Natural killer cell treated with Interleukin-12 subunit alpha and Interleukin-12 subunit beta and Interleukin-15 and Interleukin-18, amount 100 ng/mL, for 72 hours (primary cell): Measurements from ENCODE around the gene EMSY. TPM values are rescaled to one million over a fixed set of nuclear protein-coding genes. Genes with fewer than 3 reads are reported as not detected.

Experiments
- ATAC-seq, 2 donors: fragments of 150-1000 bp; cut with Tn5 transposase in 1 of 2; sonication (Bioruptor Pico), chemical (Tn5 transposase) in 1 of 2; 2 replicates each; pipeline ENCODE4 v1.10.0; 2021
- DNase-seq: peaks from one replicate; pipeline ENCODE4 v3.0.0; 2022; ENCODE audit warnings: low spot score
- H3K27ac Mint-ChIP-seq, 2 donors: 1 replicate in 1 of 2; 2 replicates in 1 of 2; pipeline ENCODE4 v1.8.0; 2022; ENCODE audit warnings: mixed read lengths in 2 of 2, mild to moderate bottlenecking in 1 of 2, moderate library complexity in 1 of 2
- H3K27me3 Mint-ChIP-seq, 2 donors: 1 replicate in 1 of 2; 2 replicates in 1 of 2; pipeline ENCODE4 v1.8.0; 2022; ENCODE audit warnings: mixed read lengths in 2 of 2
- H3K36me3 Mint-ChIP-seq: one replicate; pipeline ENCODE4 v1.8.0; 2022; ENCODE audit warnings: mixed read lengths
- H3K4me1 Mint-ChIP-seq, 2 donors: 1 replicate in 1 of 2; 2 replicates in 1 of 2; pipeline ENCODE4 v1.8.0; 2022; ENCODE audit warnings: low read depth in 2 of 2, mixed read lengths in 2 of 2, mild to moderate bottlenecking in 1 of 2
- H3K4me3 Mint-ChIP-seq: one replicate; pipeline ENCODE4 v1.8.0; 2022; ENCODE audit warnings: mixed read lengths
- H3K9me3 Mint-ChIP-seq: 2 replicates; pipeline ENCODE4 v1.8.0; 2022; ENCODE audit warnings: mixed read lengths
- total RNA-seq, 2 donors: library from RNA; stranded (reverse); gene quantifications; one replicate each; pipeline ENCODE4 v1.2.3, GENCODE V29; 2022

The EMSY gene
- total RNA-seq, 2 donors from 2014 or later = 31.1 to 45.7 TPM

DNA sequence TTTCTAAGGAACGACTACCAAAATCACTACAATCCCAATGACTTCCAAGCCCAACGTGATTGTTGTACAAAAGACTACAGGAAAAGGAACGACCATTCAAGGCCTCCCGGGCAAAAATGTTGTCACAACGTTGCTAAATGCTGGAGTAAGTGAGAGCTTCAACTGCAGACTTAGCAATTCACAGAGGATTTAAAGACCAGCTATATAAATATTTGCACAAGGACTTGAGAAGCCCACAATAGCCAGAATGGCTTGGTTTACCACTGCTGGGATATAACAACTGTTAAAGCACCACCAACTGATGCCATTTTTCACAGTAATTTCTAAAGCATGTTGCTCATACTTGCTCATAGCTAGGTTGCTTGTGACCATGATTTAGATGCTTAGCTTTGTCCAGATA is 78.3 kb downstream of the EMSY start:
- no peak for DNase-seq
- Mint-ChIP-seq H3K36me3 (peaks cover 15% of the 10 kb centered on the region), H3K27me3 (no peaks in the 10 kb centered on the region), H3K4me1 (peaks cover 0 to 4% of the 10 kb centered on the region in 2 donors), H3K4me3 (no peak overlapping the region), H3K27ac (no peak overlapping the region), H3K9me3 (no peaks in the 10 kb centered on the region)
- no peak for ATAC-seq

DNA sequence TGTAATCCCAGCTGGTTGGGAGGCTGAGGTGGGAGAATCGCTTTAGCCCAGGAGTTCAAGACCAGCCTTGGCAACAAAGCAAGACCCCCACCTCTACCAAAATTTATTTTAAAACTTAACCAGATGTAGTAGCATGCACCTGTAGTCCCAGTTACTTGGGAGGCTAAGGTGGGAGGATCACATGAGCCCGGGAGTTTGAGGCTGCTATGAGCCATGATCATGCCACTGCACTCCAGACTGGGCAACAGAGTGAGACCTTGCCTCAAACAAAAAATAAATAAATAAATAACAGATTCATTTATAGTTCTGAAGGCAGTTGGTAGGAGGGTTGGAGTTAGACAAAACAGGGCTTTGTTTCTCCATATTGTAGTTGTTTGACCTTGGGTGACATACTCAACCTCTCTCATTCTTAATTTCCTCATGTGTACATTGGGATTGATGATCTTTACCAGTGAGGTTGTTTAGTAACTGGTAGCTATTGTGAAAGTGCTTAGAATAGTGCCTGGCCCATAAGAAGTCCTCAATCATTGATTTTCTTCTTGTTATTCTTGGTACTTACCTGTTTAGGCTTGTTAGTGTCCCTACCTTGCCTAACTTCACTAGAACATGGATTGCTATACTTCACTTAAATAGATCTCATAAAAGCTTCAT is 79.1 kb downstream of the EMSY start:
- no peaks in the 10 kb centered on the region for H3K9me3 Mint-ChIP-seq
- H3K4me3 Mint-ChIP-seq = no peak overlapping the region
- H3K27me3 Mint-ChIP-seq = no peaks in the 10 kb centered on the region
- H3K27ac Mint-ChIP-seq = no peak overlapping the region
- DNase-seq = no peak
- peaks cover 0 to 4% of the 10 kb centered on the region in 2 donors for H3K4me1 Mint-ChIP-seq
- no peak for ATAC-seq
- H3K36me3 Mint-ChIP-seq = peaks cover 21% of the 10 kb centered on the region

DNA sequence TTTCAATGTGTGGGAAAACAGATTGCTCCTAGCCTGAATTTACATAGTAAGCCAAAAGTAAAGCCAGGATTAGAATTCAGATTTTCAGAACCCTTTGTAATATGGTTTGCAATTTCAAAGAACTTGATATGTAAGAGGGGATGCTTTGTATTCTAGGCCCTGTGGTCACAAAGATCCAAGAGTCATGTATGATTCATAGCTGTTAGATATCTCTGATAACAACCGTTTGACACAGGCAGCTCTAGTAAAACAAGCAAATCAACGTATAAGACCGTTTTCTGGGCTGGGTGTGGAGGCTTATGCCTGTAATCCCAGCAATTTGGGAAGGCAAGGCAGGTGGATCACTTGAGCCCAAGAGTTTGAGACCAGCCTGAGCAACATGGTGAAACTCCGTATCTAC is 79.6 kb downstream of the EMSY start:
- DNase-seq (no peak), ATAC-seq (no peak)
- no peaks in the 10 kb centered on the region for H3K27me3 Mint-ChIP-seq
- no peaks in the 10 kb centered on the region for H3K9me3 Mint-ChIP-seq
- H3K4me3 Mint-ChIP-seq = no peak overlapping the region
- H3K36me3 Mint-ChIP-seq = peaks cover 26% of the 10 kb centered on the region
- H3K4me1 Mint-ChIP-seq = peaks cover 0 to 4% of the 10 kb centered on the region in 2 donors
- H3K27ac Mint-ChIP-seq = no peak overlapping the region

DNA sequence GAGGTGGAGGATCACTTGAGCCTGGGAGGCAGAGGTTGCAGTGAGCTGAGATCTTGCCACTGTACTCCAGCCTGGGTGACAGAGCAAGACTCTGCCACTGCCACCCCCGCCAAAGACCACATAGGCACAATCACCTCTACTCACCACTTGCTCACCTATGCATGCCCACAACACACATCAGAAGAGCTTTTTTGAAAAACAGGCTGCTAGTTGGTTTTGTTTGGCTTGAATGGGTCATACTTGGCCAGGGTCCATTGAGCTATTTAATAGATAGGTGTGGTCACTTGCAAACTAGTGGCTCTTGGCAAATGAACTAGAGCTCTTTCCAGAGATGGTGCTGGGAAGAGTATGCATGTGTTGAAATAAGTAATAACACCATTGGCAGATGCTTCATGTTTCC is 80.1 kb downstream of the EMSY start:
- no peak for DNase-seq
- Mint-ChIP-seq H3K9me3 (no peaks in the 10 kb centered on the region), H3K27me3 (no peaks in the 10 kb centered on the region), H3K4me3 (no peak overlapping the region), H3K27ac (no peak overlapping the region), H3K4me1 (peaks cover 0 to 4% of the 10 kb centered on the region in 2 donors), H3K36me3 (peaks cover 31% of the 10 kb centered on the region)
- ATAC-seq = no peak

DNA sequence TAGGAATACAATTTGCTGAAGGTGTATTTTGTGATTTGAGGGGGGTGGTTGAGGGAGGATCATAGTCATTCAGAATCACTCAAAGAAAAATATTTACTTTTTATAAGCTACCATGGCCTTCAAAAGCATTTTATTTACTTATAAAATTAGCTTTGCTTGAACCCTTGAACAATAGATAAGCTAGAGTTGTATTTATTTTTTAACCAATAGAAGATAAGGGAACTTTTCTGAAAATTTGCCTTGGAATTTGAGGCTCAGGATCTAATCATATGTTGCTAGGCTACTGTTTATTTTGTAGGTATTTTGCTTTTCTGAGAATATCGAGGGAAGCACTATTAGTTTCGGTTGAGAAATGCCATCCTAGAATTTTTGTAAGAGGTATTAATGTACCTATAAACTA is 82.1 kb downstream of the EMSY start:
- Mint-ChIP-seq H3K36me3 (peaks cover 33% of the 10 kb centered on the region), H3K27me3 (no peaks in the 10 kb centered on the region), H3K4me3 (no peak overlapping the region), H3K4me1 (no peaks in the 10 kb centered on the region), H3K9me3 (no peaks in the 10 kb centered on the region), H3K27ac (no peak overlapping the region)
- DNase-seq (no peak), ATAC-seq (no peak)

DNA sequence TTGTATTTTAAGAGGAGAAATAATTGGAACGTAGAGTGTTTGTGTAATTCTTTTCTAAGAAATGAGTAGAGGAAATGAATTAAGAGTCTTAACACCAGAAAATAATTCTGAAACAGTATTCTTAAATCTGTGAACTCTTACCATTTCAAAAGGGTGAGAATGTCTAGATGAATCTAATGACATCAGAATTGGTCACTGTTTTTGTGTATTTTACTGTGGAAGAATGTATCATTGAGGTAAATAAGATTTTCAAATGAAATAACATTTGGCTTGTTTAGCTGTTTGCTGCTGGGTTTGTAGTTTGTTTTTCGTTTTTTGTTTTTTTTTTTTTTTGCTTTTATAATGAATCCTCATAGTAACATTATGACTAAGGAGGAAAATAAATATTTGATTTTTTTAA is 97.6 kb downstream of the EMSY start:
- no peak for ATAC-seq
- peaks cover 35% of the 10 kb centered on the region for H3K36me3 Mint-ChIP-seq
- no peaks in the 10 kb centered on the region for H3K27me3 Mint-ChIP-seq
- H3K4me1 Mint-ChIP-seq = peaks cover 0 to 4% of the 10 kb centered on the region in 2 donors
- H3K27ac Mint-ChIP-seq = peak overlapping the region in 1 of 2 donors; percentile 43
- no peak for DNase-seq
- H3K9me3 Mint-ChIP-seq = no peaks in the 10 kb centered on the region
- no peak overlapping the region for H3K4me3 Mint-ChIP-seq

DNA sequence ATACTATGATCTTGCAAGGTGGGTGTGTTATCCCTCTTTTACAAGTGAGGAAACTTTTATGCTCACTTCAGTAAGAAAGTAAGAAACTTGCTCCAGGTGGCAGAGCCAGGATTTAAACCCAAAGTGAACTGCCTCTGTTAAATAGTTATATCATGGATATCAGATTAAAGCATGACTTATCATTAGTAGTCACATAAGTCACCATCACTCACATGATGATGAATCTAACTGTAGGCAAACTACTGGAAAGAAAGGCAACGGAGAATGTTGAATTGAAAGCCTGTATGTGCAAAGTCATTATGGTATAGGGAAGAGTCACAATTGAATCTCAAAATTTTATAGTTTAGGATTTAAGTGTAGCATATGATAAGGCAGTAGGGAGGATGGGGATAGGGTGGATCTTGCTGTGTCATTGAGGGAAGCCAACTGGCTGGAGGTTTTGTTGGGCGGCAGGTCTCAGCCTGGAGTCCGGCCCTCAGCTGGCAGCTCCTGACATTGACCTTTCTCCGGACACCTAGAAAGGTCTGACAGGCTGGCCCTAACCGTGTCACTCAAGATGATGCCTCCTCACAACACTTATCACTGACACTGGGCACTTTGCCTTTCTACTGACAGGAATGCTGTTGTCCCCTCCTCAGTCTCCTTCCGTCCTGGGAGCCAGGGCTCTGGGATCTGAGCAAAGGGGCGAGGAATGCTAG is 98.3 kb downstream of the EMSY start:
- H3K27ac Mint-ChIP-seq = peak overlapping the region in 1 of 2 donors; percentile 43
- H3K27me3 Mint-ChIP-seq = no peaks in the 10 kb centered on the region
- DNase-seq (no peak), ATAC-seq (no peak)
- H3K9me3 Mint-ChIP-seq = no peaks in the 10 kb centered on the region
- H3K4me1 Mint-ChIP-seq = peaks cover 0 to 4% of the 10 kb centered on the region in 2 donors
- H3K4me3 Mint-ChIP-seq = no peak overlapping the region
- peaks cover 35% of the 10 kb centered on the region for H3K36me3 Mint-ChIP-seq

DNA sequence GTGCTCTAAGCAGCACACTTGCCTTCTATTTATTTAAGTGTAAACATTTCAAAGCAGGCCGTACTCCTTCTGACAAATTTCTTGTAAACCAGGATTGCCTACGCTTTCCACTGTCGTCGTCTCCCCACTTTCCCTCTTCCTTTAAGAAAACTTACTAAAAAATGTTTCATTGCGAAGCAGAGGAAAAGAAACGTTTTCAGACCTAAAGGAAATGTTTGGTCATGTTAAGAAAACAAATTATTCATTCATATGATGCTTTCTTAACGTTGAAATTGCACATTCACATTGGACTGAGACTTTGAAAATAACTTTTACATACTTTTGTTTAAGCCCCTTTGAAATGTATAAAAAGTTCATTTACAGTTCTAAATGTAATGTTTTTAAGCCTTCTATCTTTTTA is 106.0 kb downstream of the EMSY start:
- no peak overlapping the region for H3K4me3 Mint-ChIP-seq
- DNase-seq = no peak
- no peak overlapping the region for H3K27ac Mint-ChIP-seq
- H3K27me3 Mint-ChIP-seq = no peaks in the 10 kb centered on the region
- no peak for ATAC-seq
- H3K36me3 Mint-ChIP-seq = peaks cover 8% of the 10 kb centered on the region
- peaks cover 0 to 8% of the 10 kb centered on the region in 2 donors for H3K4me1 Mint-ChIP-seq
- no peaks in the 10 kb centered on the region for H3K9me3 Mint-ChIP-seq

DNA sequence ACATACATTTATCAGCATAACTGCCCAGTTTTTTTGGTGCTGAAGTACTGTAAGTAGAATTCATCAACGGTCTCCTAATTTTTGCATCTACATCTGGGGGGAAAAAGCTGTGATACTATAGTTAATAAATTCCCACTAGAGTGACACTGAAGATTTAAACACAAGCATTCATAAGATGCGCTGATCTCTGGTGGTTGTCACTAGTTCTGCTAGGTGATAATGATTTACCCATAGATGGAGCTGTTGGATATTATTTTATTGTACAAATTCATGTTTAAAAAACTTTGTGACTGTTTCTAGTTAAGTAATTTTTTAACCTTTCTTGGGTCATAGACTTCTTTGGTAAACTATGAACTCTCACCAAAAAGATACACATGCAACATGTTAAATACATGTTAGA is 106.6 kb downstream of the EMSY start:
- ATAC-seq (no peak), DNase-seq (no peak)
- H3K4me1 Mint-ChIP-seq = peaks cover 0 to 4% of the 10 kb centered on the region in 2 donors
- no peak overlapping the region for H3K27ac Mint-ChIP-seq
- no peaks in the 10 kb centered on the region for H3K27me3 Mint-ChIP-seq
- no peaks in the 10 kb centered on the region for H3K9me3 Mint-ChIP-seq
- H3K36me3 Mint-ChIP-seq = peaks cover 4% of the 10 kb centered on the region
- no peak overlapping the region for H3K4me3 Mint-ChIP-seq

DNA sequence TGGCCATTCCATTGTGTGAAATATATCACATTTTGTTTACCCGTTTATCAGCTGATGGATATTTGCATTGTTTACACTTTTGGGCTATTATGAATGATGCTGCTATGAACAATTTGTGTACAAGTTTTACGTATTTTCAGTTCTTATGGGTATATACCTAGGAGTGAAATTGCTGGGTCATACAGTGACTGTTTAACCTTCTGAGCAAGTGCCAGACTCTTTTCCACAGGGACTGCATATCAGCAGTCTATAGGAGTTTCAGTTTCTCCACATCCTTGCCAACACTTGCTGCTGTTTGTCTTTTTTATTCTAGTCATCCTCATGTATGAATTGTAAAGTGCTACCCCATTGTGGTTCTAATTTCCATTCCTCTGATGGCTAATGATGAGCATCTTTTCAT is 108.2 kb downstream of the EMSY start:
- DNase-seq = no peak
- no peaks in the 10 kb centered on the region for H3K36me3 Mint-ChIP-seq
- peaks cover 0 to 4% of the 10 kb centered on the region in 2 donors for H3K4me1 Mint-ChIP-seq
- no peak overlapping the region for H3K4me3 Mint-ChIP-seq
- ATAC-seq = no peak
- H3K27me3 Mint-ChIP-seq = no peaks in the 10 kb centered on the region
- no peaks in the 10 kb centered on the region for H3K9me3 Mint-ChIP-seq
- H3K27ac Mint-ChIP-seq = no peak overlapping the region

DNA sequence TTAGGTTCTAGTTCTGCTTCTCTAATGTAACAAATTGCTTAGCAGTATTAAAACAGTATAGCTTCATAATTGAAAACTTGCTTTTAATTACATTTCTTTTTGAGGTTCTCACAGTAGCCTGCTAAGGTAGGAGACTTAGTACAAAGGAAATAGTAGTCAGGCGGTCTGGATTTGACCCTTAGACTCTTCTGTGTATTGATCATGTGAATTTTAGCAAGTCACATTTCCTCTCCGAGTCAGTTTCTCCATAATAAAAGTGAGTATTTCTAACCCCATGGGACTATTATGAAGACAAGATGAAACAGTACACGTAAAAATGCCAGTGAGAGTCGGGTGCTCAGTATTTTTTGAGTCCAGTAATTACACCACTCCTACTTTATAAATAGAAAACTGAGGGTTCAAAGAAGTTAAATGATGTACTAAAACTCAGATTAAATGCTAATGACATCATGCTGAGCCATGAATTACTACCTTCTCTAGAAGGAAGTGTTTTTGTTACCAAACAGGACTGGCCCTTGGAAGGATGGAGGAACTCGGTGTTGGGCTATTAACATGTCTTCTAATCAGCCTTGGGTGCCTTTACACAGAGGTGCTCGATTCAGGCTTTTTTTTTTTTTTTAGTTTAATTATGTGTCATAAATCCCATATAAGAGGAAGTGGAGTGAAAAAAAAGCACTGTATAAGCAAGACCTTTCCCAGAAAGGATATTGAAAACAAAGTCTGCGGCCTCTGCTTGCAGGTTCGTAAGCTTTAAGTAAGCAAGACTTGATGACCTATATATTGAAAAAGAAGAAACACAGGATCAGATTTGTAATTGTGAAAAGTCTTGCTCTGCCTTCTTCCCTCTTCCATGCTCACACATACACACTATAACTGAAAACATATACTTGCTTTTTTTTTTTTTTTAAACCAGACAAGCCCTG is 109.0 kb downstream of the EMSY start:
- H3K27ac Mint-ChIP-seq = no peak overlapping the region
- DNase-seq = no peak
- peaks cover 0 to 4% of the 10 kb centered on the region in 2 donors for H3K4me1 Mint-ChIP-seq
- no peak overlapping the region for H3K4me3 Mint-ChIP-seq
- peaks cover 4 to 6% of the 10 kb centered on the region in 2 donors for H3K27me3 Mint-ChIP-seq
- H3K9me3 Mint-ChIP-seq = no peaks in the 10 kb centered on the region
- H3K36me3 Mint-ChIP-seq = no peaks in the 10 kb centered on the region
- no peak for ATAC-seq

DNA sequence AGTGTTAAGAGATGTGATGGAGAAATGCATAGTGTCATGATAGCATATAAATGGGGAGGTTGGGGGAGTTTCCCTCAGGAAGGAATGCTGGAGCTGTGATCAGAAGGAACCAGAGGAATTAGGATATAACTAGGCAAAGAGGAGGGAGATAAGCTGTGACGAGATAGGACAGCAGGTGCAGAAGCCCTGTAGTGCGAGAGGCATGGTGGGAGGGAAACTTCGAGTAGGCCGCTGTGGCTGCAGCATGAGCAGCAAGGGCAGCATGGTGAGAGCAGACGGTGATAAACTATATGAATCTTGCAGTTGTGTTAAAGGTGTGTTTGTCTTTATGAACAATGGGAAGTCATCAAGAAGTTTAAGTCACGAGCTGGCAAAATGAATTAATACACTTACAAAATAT is 109.9 kb downstream of the EMSY start:
- Mint-ChIP-seq H3K4me1 (no peaks in the 10 kb centered on the region), H3K9me3 (no peaks in the 10 kb centered on the region), H3K4me3 (no peak overlapping the region), H3K36me3 (no peaks in the 10 kb centered on the region), H3K27me3 (peaks cover 6 to 8% of the 10 kb centered on the region in 2 donors), H3K27ac (no peak overlapping the region)
- ATAC-seq (no peak), DNase-seq (no peak)

DNA sequence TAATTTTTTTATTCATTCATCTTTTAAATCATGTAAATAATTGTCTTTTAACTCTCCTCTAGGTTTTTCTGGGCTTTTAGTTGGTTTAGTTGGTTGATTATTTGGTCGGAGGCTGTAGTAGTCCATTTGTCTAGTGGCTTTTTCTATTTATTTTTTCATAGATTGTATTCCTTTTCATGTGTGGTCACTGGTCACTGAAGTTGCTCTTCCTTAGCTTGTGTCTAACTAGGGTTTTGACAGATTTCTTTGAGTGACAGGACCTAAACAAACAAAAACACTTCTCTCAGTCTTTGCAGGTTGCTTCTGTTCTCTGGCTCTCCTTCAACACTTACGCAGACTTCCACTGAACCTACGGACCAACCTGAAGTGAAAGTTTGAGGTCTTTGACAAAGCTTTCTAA is 112.6 kb downstream of the EMSY start:
- Mint-ChIP-seq H3K4me3 (no peak overlapping the region), H3K27me3 (peaks cover 13 to 15% of the 10 kb centered on the region in 2 donors), H3K4me1 (peaks cover 0 to 4% of the 10 kb centered on the region in 2 donors), H3K27ac (no peak overlapping the region), H3K9me3 (no peaks in the 10 kb centered on the region), H3K36me3 (no peaks in the 10 kb centered on the region)
- DNase-seq = no peak
- ATAC-seq = no peak

DNA sequence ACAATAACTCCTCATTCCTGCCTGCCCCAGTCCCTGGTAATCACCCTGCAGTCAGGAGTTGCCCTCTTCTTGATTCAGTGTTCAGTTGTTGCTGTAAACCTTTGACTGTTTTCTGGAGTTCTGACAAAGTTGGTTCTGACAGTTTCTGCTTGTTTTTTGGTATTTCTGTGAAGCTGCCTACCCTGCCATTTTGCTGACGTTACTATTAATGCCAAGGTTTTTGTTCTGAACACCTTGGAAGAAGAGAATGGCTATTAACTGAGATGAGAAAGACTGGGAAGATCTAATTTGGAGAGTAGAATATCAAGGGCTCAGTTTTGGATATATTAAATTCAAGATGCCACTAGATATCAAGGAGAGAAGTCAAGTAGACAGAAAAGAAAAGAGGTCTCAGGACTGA is 113.7 kb downstream of the EMSY start:
- Mint-ChIP-seq H3K4me1 (peaks cover 0 to 4% of the 10 kb centered on the region in 2 donors), H3K9me3 (no peaks in the 10 kb centered on the region), H3K27ac (no peak overlapping the region), H3K27me3 (peaks cover 13 to 16% of the 10 kb centered on the region in 2 donors), H3K36me3 (no peaks in the 10 kb centered on the region), H3K4me3 (no peak overlapping the region)
- DNase-seq (no peak), ATAC-seq (no peak)
